ENCODE results near the gene BMERB1.

The BMERB1 gene

GRCh38 chr16:15457958-15458357 is 23.6 kb downstream of the BMERB1 start:
- no peak for TF ChIP-seq GATA2 (IDR thresholded peaks at IDR 0.05; ENCODE audit: low read depth, low read length)
- no peak for TF ChIP-seq GATA3 (IDR thresholded peaks at IDR 0.05; ENCODE audit: low read depth, low read length)

DNA sequence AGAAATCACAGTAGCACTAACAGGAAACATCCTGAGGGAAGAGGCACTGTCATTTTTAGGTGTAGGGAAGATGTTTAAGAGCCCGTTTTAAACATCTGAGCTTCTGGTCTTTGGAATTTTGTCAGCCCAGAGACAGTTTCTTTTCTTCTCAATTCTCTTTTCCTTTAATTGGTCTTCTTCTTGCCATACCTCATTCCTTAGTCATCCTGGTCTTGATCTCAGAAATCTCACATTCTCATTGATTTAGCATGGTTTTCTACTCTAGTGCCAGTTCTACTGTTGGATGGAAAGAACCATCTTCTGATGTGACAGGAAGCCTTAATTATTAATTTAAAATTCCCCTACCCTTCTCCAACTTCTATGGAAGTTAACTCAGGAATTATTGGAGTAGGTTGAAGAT is 25.4 kb downstream of the BMERB1 start:
- no peak for TF ChIP-seq GATA3 (IDR thresholded peaks at IDR 0.05; ENCODE audit: low read depth, low read length)
- no peak for TF ChIP-seq GATA2 (IDR thresholded peaks at IDR 0.05; ENCODE audit: low read depth, low read length)

DNA sequence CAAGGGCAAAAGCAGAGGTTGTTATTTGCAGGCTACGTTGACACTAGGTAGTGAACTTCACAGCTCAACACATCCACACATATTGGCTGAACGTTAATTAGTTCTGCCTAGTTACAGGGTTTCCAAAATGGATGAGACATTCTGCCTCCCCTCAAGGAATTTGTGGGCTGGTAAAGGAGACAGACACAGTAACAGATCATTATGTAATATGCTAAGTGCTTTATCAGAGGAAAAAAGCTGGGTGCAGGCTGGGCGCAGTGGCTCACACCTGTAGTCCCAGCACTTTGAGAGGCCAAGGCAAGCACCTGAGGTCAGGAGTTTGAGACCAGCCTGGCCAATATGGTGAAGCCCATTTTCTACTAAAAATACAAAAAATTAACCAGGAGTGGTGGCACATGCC is 26.2 kb downstream of the BMERB1 start:
- TF ChIP-seq GATA3 (IDR thresholded peaks at IDR 0.05; ENCODE audit: low read depth, low read length) (no peak), GATA2 (IDR thresholded peaks at IDR 0.05; ENCODE audit: low read depth, low read length) (no peak)

GRCh38 chr16:15461376-15461775 is 27.0 kb downstream of the BMERB1 start:
- TF ChIP-seq GATA2 (IDR thresholded peaks at IDR 0.05; ENCODE audit: low read depth, low read length), result no peak
- TF ChIP-seq GATA3 (IDR thresholded peaks at IDR 0.05; ENCODE audit: low read depth, low read length), result no peak

DNA sequence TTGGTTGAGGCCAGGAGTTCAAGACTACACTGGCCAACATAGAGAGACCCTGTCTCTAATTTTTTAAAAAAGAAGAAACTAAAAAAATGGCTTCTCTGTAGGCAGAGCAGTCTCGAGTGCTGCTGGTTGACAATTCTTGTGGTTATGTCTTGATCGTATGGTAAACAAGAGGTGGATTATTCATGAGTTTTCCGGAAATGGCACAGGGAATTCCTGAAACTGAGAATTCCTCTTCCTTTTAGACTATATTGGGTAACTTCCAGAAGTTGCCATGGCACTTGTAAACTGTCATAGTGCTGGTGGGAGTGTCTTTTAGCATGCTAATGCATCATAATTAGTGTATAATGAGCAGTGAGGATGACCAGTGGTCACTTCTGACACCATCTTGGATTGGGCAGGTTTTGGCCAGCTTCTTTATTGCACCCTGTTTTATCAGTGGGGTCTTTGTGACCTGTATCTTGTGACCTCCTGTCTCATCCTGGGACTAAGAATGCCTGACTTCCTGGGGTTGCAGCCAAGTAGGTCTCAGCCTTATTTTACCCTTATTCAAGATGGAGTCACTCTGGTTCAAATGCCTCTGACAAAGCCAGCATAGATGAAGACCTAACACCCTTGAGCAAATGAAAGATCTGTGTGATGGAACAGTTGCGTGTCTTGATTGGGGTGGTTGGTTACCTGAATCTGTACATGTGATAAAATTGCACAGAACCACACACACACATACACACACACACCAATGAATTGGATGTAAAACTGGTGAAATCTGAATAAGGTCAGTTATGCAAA is 30.2 kb downstream of the BMERB1 start:
- TF ChIP-seq GATA2 (IDR thresholded peaks at IDR 0.05; ENCODE audit: low read depth, low read length), result no peak
- TF ChIP-seq GATA3 (IDR thresholded peaks at IDR 0.05; ENCODE audit: low read depth, low read length), result no peak

DNA sequence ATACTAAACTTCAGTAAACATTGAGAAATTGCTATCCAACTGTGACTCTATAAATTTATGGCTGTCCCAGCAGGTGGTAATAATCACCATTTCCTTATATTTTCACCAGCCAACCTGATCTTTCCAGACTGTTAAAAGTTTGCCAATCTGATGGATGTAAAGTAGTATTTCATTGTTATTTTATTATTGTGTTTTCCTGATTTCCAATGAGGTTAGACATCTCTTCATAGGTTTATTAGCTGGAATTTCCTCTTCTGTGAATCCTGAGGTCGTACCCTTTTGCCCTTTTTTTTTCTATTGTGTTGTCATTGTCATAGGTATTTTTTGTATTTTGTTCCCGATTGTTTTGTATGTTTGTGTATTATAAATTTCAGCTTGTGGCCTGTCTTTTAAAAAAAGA is 31.7 kb downstream of the BMERB1 start:
- TF ChIP-seq GATA3 (IDR thresholded peaks at IDR 0.05; ENCODE audit: low read depth, low read length) (no peak), GATA2 (IDR thresholded peaks at IDR 0.05; ENCODE audit: low read depth, low read length) (no peak)

GRCh38 chr16:15466886-15467781 is 32.7 kb downstream of the BMERB1 start:
- TF ChIP-seq GATA2 (IDR thresholded peaks at IDR 0.05; ENCODE audit: low read depth, low read length) (no peak), GATA3 (IDR thresholded peaks at IDR 0.05; ENCODE audit: low read depth, low read length) (no peak)

DNA sequence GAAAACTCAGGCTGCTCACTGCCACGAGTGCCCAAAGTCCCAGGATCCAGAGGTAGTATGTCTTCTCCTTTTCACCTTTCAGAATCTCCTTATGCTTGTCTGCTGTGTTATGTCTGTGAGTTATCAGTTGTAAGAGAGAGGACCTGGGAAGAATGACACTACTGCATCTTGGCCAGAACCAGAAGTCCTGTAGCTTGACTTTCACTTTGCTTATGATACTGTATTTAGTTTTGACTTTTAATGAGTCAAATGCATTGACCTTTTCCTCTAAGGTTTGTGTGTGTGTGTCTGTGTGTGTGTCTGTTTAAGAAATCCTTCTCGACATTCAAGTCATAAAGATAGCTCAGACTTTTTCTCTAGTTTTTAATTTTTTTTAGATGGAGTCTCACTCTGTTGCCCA is 43.4 kb downstream of the BMERB1 start:
- TF ChIP-seq GATA2 (IDR thresholded peaks at IDR 0.05; ENCODE audit: low read depth, low read length) (no peak), GATA3 (IDR thresholded peaks at IDR 0.05; ENCODE audit: low read depth, low read length) (no peak)

- TF ChIP-seq GATA2 (IDR thresholded peaks at IDR 0.05; ENCODE audit: low read depth, low read length), result no peak
- TF ChIP-seq GATA3 (IDR thresholded peaks at IDR 0.05; ENCODE audit: low read depth, low read length), result no peak
Measured at GRCh38 chr16:15482068-15482747, 47.8 kb downstream of the BMERB1 start.

- TF ChIP-seq GATA2 (IDR thresholded peaks at IDR 0.05; ENCODE audit: low read depth, low read length) (no peak), GATA3 (IDR thresholded peaks at IDR 0.05; ENCODE audit: low read depth, low read length) (no peak)
Measured at GRCh38 chr16:15482748-15483298, 48.4 kb downstream of the BMERB1 start.

DNA sequence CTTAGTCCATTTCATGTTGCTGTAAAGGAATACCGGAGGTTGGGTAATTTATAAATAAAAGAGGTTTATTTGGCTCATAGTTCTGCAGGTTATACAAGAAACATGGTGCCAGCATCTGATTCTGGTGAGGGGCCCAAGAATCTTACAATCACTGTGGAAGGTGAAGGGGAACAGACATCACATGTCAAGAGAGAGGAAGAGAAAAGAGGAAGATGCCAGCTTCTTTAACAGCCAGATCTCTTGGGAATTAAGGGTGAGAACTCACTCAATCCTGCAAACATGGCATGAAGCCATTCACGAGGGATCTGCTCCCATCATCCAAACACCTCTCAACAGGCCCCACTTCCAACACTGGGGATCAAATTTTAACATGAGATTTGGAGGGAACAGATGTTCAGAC is 49.5 kb downstream of the BMERB1 start:
- TF ChIP-seq GATA3 (IDR thresholded peaks at IDR 0.05; ENCODE audit: low read depth, low read length) (no peak), GATA2 (IDR thresholded peaks at IDR 0.05; ENCODE audit: low read depth, low read length) (no peak)

GRCh38 chr16:15484662-15485061 is 50.3 kb downstream of the BMERB1 start:
- TF ChIP-seq GATA3 (IDR thresholded peaks at IDR 0.05; ENCODE audit: low read depth, low read length), result no peak
- TF ChIP-seq GATA2 (IDR thresholded peaks at IDR 0.05; ENCODE audit: low read depth, low read length), result no peak

GRCh38 chr16:15485175-15485574 is 50.8 kb downstream of the BMERB1 start:
- no peak for TF ChIP-seq GATA3 (IDR thresholded peaks at IDR 0.05; ENCODE audit: low read depth, low read length)
- no peak for TF ChIP-seq GATA2 (IDR thresholded peaks at IDR 0.05; ENCODE audit: low read depth, low read length)

- TF ChIP-seq GATA3 (IDR thresholded peaks at IDR 0.05; ENCODE audit: low read depth, low read length) (no peak), GATA2 (IDR thresholded peaks at IDR 0.05; ENCODE audit: low read depth, low read length) (no peak)
Measured at GRCh38 chr16:15486661-15487060, 52.3 kb downstream of the BMERB1 start.

All from SH-SY5Y (cell line).